Measurements from ENCODE around the gene GRIA2. TPM values are rescaled to one million over a fixed set of nuclear protein-coding genes. Genes with fewer than 3 reads are reported as not detected.

Gene GRIA2
- total and polyA plus RNA-seq, 8 donors: 0.69 to 6.0 (median 1.5) TPM

- no peaks in the 10 kb centered on the region for H3K27me3 ChIP-seq
- no peaks in the 10 kb centered on the region for H3K36me3 ChIP-seq
- no peak overlapping the region for H3K27ac ChIP-seq
- no peaks in the 10 kb centered on the region for H3K4me1 ChIP-seq
- FAIRE-seq: no peak
- DNase-seq: no peak
- 72 to 81% methylated on average over 2 of the region's 2 CpGs for WGBS, 2 donors
- no peaks in the 10 kb centered on the region for H3K9me3 ChIP-seq
- intact Hi-C loops (cut with DNase I): no loop called here
- no peak overlapping the region for H3K4me3 ChIP-seq
- ATAC-seq: no peak
- TF ChIP-seq CTCF (IDR thresholded peaks at IDR 0.05): no peak
These were observed 99.6 kb downstream of the GRIA2 start for GRCh38 chr4:157320092-157320491.

DNA sequence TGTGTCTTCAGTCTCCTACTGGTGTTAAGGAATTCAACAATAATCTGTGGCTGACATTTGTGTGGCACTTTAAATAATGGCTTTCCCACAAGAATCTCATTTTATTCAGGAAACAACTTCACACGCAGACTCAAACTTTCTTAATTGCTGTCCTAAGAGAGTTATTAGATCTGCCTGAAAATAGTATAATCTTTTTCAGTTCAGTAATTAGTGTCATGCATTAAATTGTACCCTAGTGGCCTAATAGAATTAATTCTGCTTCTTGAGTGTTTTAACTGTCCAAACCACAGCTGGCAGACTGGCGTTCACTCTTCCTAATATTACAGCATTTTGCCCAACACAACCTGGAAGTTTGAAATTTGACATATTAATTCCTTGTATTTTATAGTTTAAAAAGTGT is 107.1 kb downstream of the GRIA2 start:
- no peak for TF ChIP-seq CTCF (IDR thresholded peaks at IDR 0.05)
- Histone ChIP-seq H3K4me1 (no peaks in the 10 kb centered on the region), H3K27me3 (no peaks in the 10 kb centered on the region), H3K9me3 (no peaks in the 10 kb centered on the region), H3K27ac (no peak overlapping the region), H3K36me3 (no peaks in the 10 kb centered on the region), H3K4me3 (no peak overlapping the region)
- ATAC-seq (no peak), FAIRE-seq (no peak), DNase-seq (no peak)
- 79 to 83% methylated on average over 2 of the region's 2 CpGs for WGBS, 2 donors
- intact Hi-C loops (cut with DNase I): no loop called here

- ATAC-seq: no peak
- Histone ChIP-seq H3K9me3 (no peaks in the 10 kb centered on the region), H3K27me3 (no peaks in the 10 kb centered on the region), H3K27ac (no peak overlapping the region), H3K4me3 (no peak overlapping the region), H3K36me3 (no peaks in the 10 kb centered on the region), H3K4me1 (no peaks in the 10 kb centered on the region)
- intact Hi-C loops (cut with DNase I): no loop called here
- WGBS, 2 donors: 59 to 64% methylated on average over 1 of the region's 1 CpG
- no peak for FAIRE-seq
- no peak for DNase-seq
- TF ChIP-seq CTCF (IDR thresholded peaks at IDR 0.05): no peak
These were observed 137.4 kb downstream of the GRIA2 start for GRCh38 chr4:157357887-157358286.

DNA sequence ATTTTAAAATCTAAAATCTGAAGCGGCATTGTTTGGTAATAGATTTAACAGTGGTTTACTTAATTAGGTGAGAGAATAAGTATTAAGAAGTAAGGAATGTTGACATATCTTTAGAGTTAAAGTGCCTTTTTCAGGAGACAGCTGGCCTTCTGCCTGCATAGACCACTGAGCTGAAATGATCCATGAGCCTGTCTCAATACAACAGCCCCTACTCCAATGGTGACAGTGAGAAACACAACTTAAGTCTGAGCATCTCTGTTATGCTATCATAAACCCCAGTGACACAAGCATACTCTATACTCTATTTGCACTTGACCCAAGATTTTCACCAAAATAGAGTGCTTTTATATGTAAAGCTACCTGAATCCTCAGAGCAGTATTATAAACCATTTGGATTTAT is 137.9 kb downstream of the GRIA2 start:
- intact Hi-C loops (cut with DNase I): no loop called here
- Histone ChIP-seq H3K36me3 (no peaks in the 10 kb centered on the region), H3K27ac (no peak overlapping the region), H3K27me3 (no peaks in the 10 kb centered on the region), H3K4me1 (no peaks in the 10 kb centered on the region), H3K9me3 (no peaks in the 10 kb centered on the region), H3K4me3 (no peak overlapping the region)
- ATAC-seq (no peak), FAIRE-seq (no peak), DNase-seq (no peak)
- 97 to 98% methylated on average over 1 of the region's 1 CpG for WGBS, 2 donors
- no peak for TF ChIP-seq CTCF (IDR thresholded peaks at IDR 0.05)

DNA sequence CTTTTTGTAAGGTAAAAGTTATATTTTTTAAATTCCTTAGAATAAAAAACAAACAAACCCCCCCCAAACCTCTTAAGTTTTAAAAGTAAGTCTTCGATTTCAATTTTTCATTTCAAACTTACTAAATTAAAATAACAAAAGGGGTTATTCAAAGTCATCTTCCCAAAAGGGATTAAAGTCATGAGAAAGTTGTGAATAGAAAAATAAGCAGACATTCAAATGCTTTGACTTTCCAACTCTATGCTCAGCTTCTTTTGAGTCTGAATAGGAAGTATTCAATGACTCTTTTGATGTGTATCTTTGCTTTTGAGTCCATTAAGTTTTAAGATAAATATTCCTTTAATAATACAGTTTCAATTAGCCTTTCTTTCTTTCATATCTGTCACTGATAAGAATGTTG is 138.3 kb downstream of the GRIA2 start:
- TF ChIP-seq CTCF (IDR thresholded peaks at IDR 0.05): no peak
- 37 to 55% methylated on average over 1 of the region's 1 CpG for WGBS, 2 donors
- ATAC-seq: no peak
- DNase-seq: no peak
- intact Hi-C loops (cut with DNase I): no loop called here
- Histone ChIP-seq H3K4me3 (no peak overlapping the region), H3K9me3 (no peaks in the 10 kb centered on the region), H3K27me3 (no peaks in the 10 kb centered on the region), H3K4me1 (no peaks in the 10 kb centered on the region), H3K27ac (no peak overlapping the region), H3K36me3 (no peaks in the 10 kb centered on the region)
- FAIRE-seq: no peak

Data from pancreas (tissue), 10 donors.